Renal cortex interstitium (tissue), 11 donors: Measurements from ENCODE around the gene ISG20L2. TPM values are rescaled to one million over a fixed set of nuclear protein-coding genes. Genes with fewer than 3 reads are reported as not detected.

ENCODE experiments used
- DNase-seq, 11 donors: peaks; one replicate each; pipeline ENCODE4 v3.0.0-alpha.2; 2013; ENCODE audit warnings: low read depth in 9 of 11, low spot score in 4 of 11; ENCODE audit errors: extremely low read depth in 1 of 11
- polyA plus RNA-seq, 3 donors: library from polyadenylated mRNA; unstranded; fragments of 120-200 nt; gene quantifications; one replicate each; pipeline ENCODE4 v1.2.1, GENCODE V29; 2013; ENCODE audit not compliant: insufficient read length in 3 of 3

Gene ISG20L2
- polyA plus RNA-seq, 3 donors: 40.0 to 43.6 (median 41.3) TPM

DNA sequence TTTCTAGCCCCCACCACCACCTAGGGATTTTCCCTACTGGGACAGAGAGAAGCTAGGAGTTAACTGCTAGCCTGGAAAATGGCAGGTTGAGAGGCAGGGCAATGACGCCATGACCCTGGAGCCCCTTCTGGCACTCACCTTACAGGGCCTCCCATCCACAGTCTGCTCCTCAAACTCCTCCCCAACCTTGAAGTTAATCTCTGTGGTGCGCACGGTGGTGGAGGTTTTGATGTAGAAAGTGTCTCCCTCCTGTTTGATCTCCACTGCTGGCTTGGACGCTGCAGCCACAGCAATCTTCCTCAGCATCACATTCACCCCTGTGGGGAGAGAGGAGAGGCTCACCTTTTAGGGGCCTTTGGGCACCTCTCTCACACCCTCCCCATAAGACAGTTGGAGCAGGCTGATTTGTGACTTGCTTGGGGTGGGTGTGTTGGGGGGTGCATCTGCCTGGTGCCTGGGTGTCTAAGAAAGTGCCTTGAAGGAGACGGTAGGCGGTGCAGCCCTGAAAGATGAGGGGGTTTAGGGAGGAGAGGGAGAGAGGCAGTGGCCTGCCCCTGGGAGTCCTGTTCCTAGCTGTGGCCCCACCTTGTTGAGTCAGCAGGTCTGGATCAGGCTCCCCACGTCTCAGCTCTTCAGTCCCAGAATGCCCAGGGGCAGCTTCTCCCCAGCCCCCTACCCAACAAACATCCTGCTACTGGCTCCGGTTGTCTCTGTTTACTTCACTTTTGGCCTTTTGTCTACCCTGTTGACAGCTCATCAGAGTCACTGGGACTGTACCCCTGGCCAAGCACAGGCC is 27.6 kb downstream of the ISG20L2 start:
- DNase-seq: no peak

GRCh38 chr1:156698995-156699394 is 29.6 kb downstream of the ISG20L2 start:
- DNase-seq: no peak

- DNase-seq: no peak
Observed at GRCh38 chr1:156697481-156697880, 31.1 kb downstream of the ISG20L2 start.

DNA sequence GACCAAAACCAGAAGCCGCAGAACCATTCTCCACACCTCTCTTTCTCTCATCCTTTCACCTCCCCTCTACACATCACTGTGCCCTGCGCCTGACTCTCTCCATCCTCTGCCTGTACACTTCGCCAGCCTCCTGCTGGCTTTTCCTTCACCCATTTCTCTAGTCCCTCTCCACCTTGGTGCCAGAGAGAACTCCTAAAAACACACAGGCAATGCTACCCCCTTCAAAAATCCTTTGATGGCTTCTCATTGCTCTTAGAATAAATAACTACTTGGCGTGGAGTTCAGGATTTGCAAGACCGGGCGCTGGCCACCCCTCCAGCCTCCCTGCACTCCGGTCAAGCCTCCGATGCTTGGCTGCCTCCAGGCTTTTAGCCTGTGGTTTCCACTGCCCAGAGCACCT is 31.8 kb downstream of the ISG20L2 start:
- DNase-seq: no peak

GRCh38 chr1:156694690-156694962 is 33.9 kb downstream of the ISG20L2 start:
- DNase-seq: no peak

- DNase-seq: no peak
Observed at GRCh38 chr1:156693848-156694689, 34.5 kb downstream of the ISG20L2 start.

DNA sequence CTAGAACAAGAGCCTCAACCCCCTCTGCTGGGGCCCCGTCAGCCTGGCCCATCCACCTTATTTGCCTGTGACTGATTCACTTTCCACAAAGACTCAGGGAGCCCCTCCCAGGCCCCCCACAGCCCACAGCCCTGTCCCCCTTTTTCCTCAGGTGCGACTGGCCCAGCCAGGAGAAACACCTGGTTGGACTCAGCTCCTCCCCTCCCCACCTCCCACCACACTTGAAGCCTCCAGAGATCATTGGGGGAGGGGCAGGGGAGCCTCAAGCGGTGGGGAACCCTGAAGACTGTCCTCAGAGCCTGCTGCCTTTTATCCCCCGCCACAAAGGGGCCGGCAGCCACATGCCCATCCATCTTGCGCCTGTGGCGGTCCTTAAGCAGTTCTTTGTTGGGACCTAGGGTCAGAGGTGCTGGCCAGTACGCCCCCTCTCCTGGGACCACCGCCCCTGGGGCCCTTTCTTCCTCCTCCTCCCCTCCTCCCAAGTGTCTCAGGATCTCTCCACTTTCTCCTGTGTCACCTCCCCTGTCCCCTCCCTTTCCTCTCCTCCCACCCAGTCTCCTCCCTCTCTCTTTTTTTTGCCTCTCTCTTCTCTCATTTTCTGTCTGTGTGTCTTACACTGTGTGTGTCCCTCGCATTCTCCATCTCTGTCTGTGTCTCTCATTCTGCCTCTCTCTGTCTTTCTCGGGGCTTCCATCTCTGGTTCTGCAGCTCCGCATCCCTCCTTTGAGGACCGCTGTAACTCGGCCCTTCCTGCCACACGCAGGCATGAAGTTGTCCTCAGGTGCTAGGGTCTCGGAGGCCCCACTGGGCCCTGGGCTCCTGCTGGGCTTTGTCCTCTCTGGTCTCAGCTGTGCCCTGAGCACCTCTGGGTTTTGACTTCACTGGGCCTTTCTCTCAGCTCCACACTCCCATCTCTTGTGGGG is 35.4 kb downstream of the ISG20L2 start:
- peak in 7 of 11 donors; percentile 60 to 89 (median 83) for DNase-seq

- DNase-seq: no peak
Observed at GRCh38 chr1:156692441-156692924, 36.1 kb downstream of the ISG20L2 start.

DNA sequence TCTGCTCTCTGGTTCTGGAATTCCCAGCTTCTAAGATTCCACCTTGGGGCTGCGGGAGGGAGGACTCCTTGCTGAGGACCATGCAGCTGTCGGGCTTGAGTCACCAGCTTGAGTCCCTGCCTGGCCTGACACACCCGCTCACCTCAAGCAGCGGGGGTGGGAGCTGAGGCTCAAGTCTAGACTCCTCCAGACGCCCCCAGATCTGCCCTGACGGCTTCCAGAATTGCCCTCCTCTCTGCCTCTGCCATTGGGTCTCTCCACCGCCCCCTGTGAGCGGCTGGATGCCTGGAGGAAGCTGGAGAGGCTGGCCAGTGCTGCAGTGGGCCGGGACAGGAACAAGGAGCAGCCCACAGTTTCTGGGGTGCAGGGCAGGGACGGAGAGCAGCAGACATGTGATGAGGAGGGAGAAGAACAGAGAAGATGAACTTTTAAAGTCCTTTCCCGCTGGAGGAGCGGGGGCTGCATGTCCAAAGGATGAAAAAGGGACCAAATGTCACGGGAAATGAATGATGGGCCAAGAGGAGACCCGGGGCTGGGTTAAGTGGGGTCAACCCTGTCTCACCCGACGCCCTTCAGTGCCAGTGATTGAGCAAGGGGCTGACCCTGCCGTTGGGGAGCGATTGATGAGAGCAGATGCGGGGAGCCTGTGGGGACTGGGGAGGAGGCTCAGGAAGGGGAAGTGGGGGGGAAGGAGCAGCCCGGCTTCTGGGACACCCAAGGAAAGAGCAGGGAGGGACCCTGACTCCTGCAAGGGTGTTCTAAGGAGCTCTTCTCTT is 36.7 kb downstream of the ISG20L2 start:
- DNase-seq: no peak

DNA sequence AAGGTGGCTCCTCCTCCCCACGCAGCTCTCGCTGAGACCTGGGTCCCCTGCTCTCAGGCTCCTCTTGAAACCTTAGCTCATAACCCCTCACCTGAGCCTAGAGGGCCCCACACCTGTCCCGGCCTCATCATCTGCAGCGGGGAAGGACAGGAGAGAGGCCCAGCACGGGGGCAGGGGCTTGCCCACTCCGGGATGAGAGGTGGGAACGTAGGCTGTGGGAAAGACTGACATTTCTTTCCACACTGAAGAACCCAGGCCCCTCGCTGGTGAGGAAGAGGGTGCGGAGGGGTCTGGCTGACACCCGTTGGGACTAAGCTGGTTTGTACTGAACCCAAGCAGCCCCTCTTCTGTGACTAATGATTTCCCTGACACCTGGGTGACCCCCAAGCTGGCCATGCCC is 37.4 kb downstream of the ISG20L2 start:
- DNase-seq: no peak

- DNase-seq: no peak
Observed at GRCh38 chr1:156690675-156691036, 37.9 kb downstream of the ISG20L2 start.

GRCh38 chr1:156689953-156690674 is 38.5 kb downstream of the ISG20L2 start:
- peak in 1 of 11 donors; percentile 72 for DNase-seq

- DNase-seq: peak in 9 of 11 donors; percentile 80 to 90 (median 86)
Observed at GRCh38 chr1:156689035-156689952, 39.3 kb downstream of the ISG20L2 start.

GRCh38 chr1:156684227-156684782 is 44.3 kb downstream of the ISG20L2 start:
- no peak for DNase-seq

GRCh38 chr1:156682166-156682890 is 46.2 kb downstream of the ISG20L2 start:
- no peak for DNase-seq
